TTC549 (cell line): Measurements from ENCODE around the gene OMA1.
"Not testable (repeated sequence)": the region's sequence is repeated elsewhere in the genome, so short reads cannot be mapped to it uniquely, and the experiment has no call there.

Source experiments
- FAIRE-seq: peaks from 2 replicates; lab custom pipeline; 2012; peaks lifted over from hg19 to GRCh38; lab: Jason Lieb, UNC

The OMA1 gene

GRCh38 chr1:58546520-58547308 is at the start of gene OMA1:
OMA1 (minus strand) TSS chr1:58546726; CDS start chr1:58539294, 7,432 bp downstream.
- FAIRE-seq: peak; percentile 69

GRCh38 chr1:58594546-58594945 is 48.0 kb upstream of the OMA1 start:
- FAIRE-seq: no peak

GRCh38 chr1:58592522-58593134 is 46.1 kb upstream of the OMA1 start:
- FAIRE-seq: no peak

GRCh38 chr1:58591806-58592205 is 45.3 kb upstream of the OMA1 start:
- FAIRE-seq: no peak

- FAIRE-seq: no peak
These were observed 43.5 kb upstream of the OMA1 start for GRCh38 chr1:58590019-58590418.

- no peak for FAIRE-seq
These were observed 41.9 kb upstream of the OMA1 start for GRCh38 chr1:58588396-58588795.

GRCh38 chr1:58587667-58588066 is 41.1 kb upstream of the OMA1 start:
- FAIRE-seq: no peak

- FAIRE-seq: no peak
These were observed 39.7 kb upstream of the OMA1 start for GRCh38 chr1:58586271-58586670.

GRCh38 chr1:58585581-58586151 is 39.1 kb upstream of the OMA1 start:
- FAIRE-seq: no peak

GRCh38 chr1:58585166-58585565 is 38.6 kb upstream of the OMA1 start:
- FAIRE-seq: no peak

GRCh38 chr1:58584082-58584895 is 37.8 kb upstream of the OMA1 start:
- no peak for FAIRE-seq

GRCh38 chr1:58583496-58583895 is 37.0 kb upstream of the OMA1 start:
- FAIRE-seq: no peak

- not testable (repeated sequence) for FAIRE-seq
These were observed 35.6 kb upstream of the OMA1 start for GRCh38 chr1:58582143-58582542.

- no peak for FAIRE-seq
These were observed 35.1 kb upstream of the OMA1 start for GRCh38 chr1:58581641-58582040.

GRCh38 chr1:58580186-58580585 is 33.7 kb upstream of the OMA1 start:
- FAIRE-seq: no peak

- FAIRE-seq: no peak
These were observed 31.1 kb upstream of the OMA1 start for GRCh38 chr1:58577654-58578030.

- no peak for FAIRE-seq
These were observed 30.5 kb upstream of the OMA1 start, which contains the start of gene TACSTD2 for GRCh38 chr1:58576727-58577653. TACSTD2 (minus strand) TSS chr1:58577252; CDS start chr1:58577156, 96 bp downstream.

GRCh38 chr1:58576325-58576726 is 29.8 kb upstream of the OMA1 start:
- no peak for FAIRE-seq

- no peak for FAIRE-seq
These were observed 29.2 kb upstream of the OMA1 start for GRCh38 chr1:58575551-58576324.

GRCh38 chr1:58574816-58575215 is 28.3 kb upstream of the OMA1 start:
- FAIRE-seq: no peak
